Uterus (tissue), 4 donors: Measurements from ENCODE around the gene SECTM1. TPM values are rescaled to one million over a fixed set of nuclear protein-coding genes. Genes with fewer than 3 reads are reported as not detected.
"Not testable (repeated sequence)": the region's sequence is repeated elsewhere in the genome, so short reads cannot be mapped to it uniquely, and the experiment has no call there.

Experiments
- DNase-seq, 2 donors: peaks; one replicate each; pipeline ENCODE4 v3.0.0-alpha.2; 2019 to 2020
- H3K27ac ChIP-seq, 2 donors: fragments of 200-600 bp; sonication (generic); 1 replicate in 1 of 2; 2 replicates in 1 of 2; pipeline ENCODE4 v1.5.1; 2016 to 2018
- H3K27me3 ChIP-seq, 2 donors: fragments of 200-600 bp; sonication (generic); one replicate each; pipeline ENCODE4 v1.5.1; 2018 to 2019; ENCODE audit warnings: control low read depth in 1 of 2
- H3K36me3 ChIP-seq, 2 donors: fragments of 200-600 bp; sonication (generic); one replicate each; pipeline ENCODE4 v1.5.1; 2019; ENCODE audit warnings: control low read depth in 1 of 2
- H3K4me1 ChIP-seq, 2 donors: fragments of 200-600 bp; sonication (generic); one replicate each; pipeline ENCODE4 v1.5.1; 2018 to 2019; ENCODE audit warnings: control low read depth in 1 of 2
- H3K4me3 ChIP-seq, 2 donors: fragments of 200-600 bp; sonication (generic); 1 replicate in 1 of 2; 2 replicates in 1 of 2; pipeline ENCODE4 v1.5.1; 2018 to 2019; ENCODE audit warnings: mild to moderate bottlenecking in 1 of 2
- H3K9me3 ChIP-seq, 2 donors: fragments of 200-600 bp; sonication (generic); one replicate each; pipeline ENCODE4 v1.5.1; 2019; ENCODE audit warnings: control low read depth in 1 of 2
- CTCF ChIP-seq, 4 experiments: fragments of 200-600 bp in 2 of 4; fragments of 450-650 bp in 2 of 4; sonication (generic) in 2 of 4; IDR thresholded peaks; one replicate each; pipeline ENCODE4 v1.5.1; 2016 to 2019; ENCODE audit warnings: antibody characterized with exemption in 4 of 4, mild to moderate bottlenecking in 2 of 4, moderate library complexity in 1 of 4
- POLR2A ChIP-seq, 2 donors: fragments of 450-650 bp; IDR thresholded peaks; one replicate each; pipeline ENCODE4 v1.6.1; 2016; ENCODE audit warnings: antibody characterized with exemption in 2 of 2, mild to moderate bottlenecking in 1 of 2, moderate library complexity in 1 of 2
- intact Hi-C: fragments of 100-400 bp; cut with DNase I; formaldehyde crosslinking; loops from one replicate; pipeline ENCODE4 v1.15.1; 2023; ENCODE audit warnings: low total_unique reads
- total RNA-seq, 4 donors: library from RNA; depleted of rRNA in 3 of 4; stranded (reverse); fragments of >200 nt in 3 of 4; gene quantifications; one replicate each; pipeline versions ENCODE4 v1.1.0 to v1.2.4, GENCODE V29; 2014 to 2023
- donor health status: DM: yes; HTN: yes; CAD: no.

SECTM1 gene
- total RNA-seq, 4 donors from 2014 or later: 3.5 to 29.4 (median 9.0) TPM

- no peak for DNase-seq
- Histone ChIP-seq H3K9me3 (no peaks in the 10 kb centered on the region), H3K4me1 (no peaks in the 10 kb centered on the region), H3K36me3 (no peaks in the 10 kb centered on the region), H3K27ac (peak overlapping the region; percentile 51 to 63), H3K4me3 (no peak overlapping the region), H3K27me3 (no peaks in the 10 kb centered on the region)
- intact Hi-C loops: no loop called here
- TF ChIP-seq POLR2A (IDR thresholded peaks at IDR 0.05): no peak
- TF ChIP-seq CTCF (IDR thresholded peaks at IDR 0.05): no peak
Observed at GRCh38 chr17:82348866-82349265, 15.3 kb upstream of the SECTM1 start.

- Histone ChIP-seq H3K9me3 (no peaks in the 10 kb centered on the region), H3K27ac (peak overlapping the region in 1 of 2 donors; percentile 63), H3K4me1 (no peaks in the 10 kb centered on the region), H3K36me3 (no peaks in the 10 kb centered on the region), H3K4me3 (no peak overlapping the region), H3K27me3 (no peaks in the 10 kb centered on the region)
- intact Hi-C loops: no loop called here
- no peak for DNase-seq
- no peak for TF ChIP-seq POLR2A (IDR thresholded peaks at IDR 0.05)
- no peak for TF ChIP-seq CTCF (IDR thresholded peaks at IDR 0.05)
Observed at GRCh38 chr17:82348434-82348833, 14.9 kb upstream of the SECTM1 start.

- H3K9me3 ChIP-seq, H3K4me3 ChIP-seq, H3K27me3 ChIP-seq, H3K36me3 ChIP-seq, H3K4me1 ChIP-seq, intact Hi-C loops, DNase-seq: not testable (repeated sequence)
- H3K27ac ChIP-seq: peak overlapping the region in 1 of 2 donors; percentile 63
Observed at GRCh38 chr17:82347994-82348393, 14.4 kb upstream of the SECTM1 start.

DNA sequence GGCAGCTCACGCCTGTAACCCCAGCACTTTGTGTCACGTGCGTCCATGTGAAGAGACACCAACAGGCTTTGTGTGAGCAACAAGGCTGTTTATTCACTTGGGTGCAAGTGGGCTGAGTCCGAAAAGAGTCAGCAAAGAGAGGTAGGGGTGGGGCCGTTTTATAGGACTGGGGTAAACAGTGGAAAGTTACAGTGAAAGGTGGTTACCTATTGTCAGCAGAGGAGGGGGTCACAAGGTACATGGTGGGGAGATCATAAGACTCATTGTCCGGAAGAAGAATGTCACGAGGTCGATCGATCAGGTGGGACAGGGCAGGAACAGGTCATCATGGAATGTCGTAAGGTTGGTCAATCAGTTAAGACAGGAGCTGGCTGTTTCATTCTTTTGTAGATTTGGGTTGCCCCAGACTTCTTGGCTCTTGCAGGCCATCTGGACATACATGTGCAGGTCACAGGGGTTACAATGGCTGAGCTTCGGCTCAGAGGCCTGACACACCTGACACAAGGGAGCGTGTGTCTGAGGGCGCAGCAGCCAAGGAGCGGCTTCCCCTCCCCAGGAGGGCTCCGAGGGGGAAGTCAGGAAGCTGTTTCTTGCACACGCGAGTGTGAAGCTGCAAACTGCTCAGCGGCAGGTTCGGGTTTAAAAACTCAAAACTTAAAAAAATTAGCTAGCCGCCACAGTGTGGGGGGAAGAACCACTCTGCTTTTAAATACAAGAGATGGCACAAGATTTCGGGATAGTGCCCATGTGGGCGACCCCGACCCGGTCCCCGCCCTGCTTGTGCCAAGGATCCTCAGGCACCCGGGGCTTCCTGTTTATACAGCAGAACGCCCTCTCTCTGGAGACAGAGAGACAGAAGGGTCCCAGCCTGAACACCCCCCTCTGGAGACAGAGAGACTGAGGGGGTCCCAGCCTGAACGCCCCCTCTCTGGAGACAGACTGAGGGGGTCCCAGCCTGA, 13.1 kb upstream of the SECTM1 start:
- DNase-seq: no peak

DNA sequence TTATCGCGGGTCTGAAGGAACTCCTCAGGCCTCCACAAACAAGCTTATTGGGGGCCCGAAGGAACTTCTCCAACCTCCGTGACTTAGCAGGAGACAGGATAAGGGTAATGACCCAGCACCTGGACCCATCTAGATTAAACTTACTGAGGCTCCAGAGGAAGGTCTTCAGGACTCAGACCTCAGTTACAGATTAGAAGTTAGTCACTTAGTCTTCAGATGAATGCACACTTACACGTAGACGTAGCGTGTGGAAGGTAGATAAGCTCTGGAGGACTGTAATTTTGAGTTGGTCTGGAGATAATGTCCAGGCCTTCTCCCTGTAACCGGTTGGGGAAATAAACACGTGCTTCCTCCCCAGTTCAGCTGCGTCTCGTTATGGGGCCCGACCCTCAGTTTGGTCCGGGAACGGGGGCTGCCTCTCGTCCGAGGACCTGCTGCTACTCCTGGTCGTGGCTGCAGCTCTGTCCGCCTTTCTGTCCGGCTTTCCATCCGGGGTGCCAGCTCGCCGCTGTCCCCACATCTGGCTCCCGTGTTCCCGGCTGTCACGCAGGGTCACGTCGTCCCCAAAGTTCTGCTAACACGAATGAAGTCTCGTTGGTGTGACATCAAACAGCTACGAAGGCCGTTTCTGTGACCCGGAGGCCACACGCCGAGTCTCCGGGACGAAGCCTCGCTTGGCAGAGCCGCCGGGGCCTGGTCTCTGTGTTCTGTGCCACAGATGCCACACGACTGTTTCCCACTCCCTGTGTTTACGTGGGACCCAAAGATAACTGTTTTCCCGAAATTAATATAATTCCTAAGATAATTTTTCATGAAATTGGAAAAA, 11.8 kb upstream of the SECTM1 start:
- Histone ChIP-seq H3K4me1 (no peaks in the 10 kb centered on the region), H3K27me3 (no peaks in the 10 kb centered on the region), H3K27ac (no peak overlapping the region), H3K4me3 (no peak overlapping the region), H3K36me3 (no peaks in the 10 kb centered on the region), H3K9me3 (no peaks in the 10 kb centered on the region)
- intact Hi-C loops: no loop called here
- DNase-seq: no peak
- TF ChIP-seq POLR2A (IDR thresholded peaks at IDR 0.05): no peak
- TF ChIP-seq CTCF (IDR thresholded peaks at IDR 0.05): no peak

More for the DNA sequence above, 13.1 kb upstream of the SECTM1 start:
- intact Hi-C loops: no loop called here
- H3K27ac ChIP-seq: no peak overlapping the region
- H3K36me3 ChIP-seq: no peaks in the 10 kb centered on the region
- no peaks in the 10 kb centered on the region for H3K4me1 ChIP-seq
- no peaks in the 10 kb centered on the region for H3K9me3 ChIP-seq
- no peak overlapping the region for H3K4me3 ChIP-seq
- no peaks in the 10 kb centered on the region for H3K27me3 ChIP-seq
- no peak for TF ChIP-seq POLR2A (IDR thresholded peaks at IDR 0.05)
- no peak for TF ChIP-seq CTCF (IDR thresholded peaks at IDR 0.05)
